ENCODE measurements around the gene MAGI2. TPM values are rescaled to one million over a fixed set of nuclear protein-coding genes. Genes with fewer than 3 reads are reported as not detected.

MAGI2 gene
- total RNA-seq, 1 donor from 2014 or later: 11.4 TPM

GRCh38 chr7:79257959-79258358 is 195.5 kb downstream of the MAGI2 start:
- no peaks in the 10 kb centered on the region for H3K9me3 Mint-ChIP-seq (ENCODE audit: low read depth)
- no peaks in the 10 kb centered on the region for H3K4me1 Mint-ChIP-seq (ENCODE audit: low read depth)

DNA sequence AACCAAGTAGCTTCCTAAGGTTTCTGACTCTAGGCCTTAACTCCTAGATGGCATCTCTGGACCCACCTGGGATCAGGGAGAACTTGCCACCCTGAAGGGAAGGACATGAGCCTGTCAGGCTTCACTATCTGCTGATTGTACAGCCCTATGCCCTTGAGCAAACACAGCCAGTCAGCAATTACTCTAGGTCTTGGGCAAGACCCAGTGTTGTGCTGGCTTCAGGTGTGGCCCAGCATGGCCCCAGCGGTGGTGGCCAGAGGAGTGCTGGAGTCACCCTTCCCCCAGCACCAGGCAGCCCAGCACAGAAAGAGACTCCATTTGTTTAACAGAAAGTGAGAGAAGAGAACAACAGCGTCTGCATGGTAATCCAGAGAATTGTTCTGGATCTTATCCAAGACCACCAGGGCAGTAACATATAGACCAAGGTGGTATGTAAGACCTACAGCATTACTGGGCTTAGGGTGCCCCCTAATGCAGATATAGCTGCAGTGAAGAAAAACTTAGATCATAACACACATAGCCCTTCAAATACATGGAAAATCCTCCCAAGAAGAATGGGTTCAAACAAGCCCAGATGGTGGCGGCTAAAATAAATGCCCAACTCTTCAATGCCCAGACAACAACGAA is 207.7 kb downstream of the MAGI2 start:
- no peak overlapping the region for H3K27ac Mint-ChIP-seq
- H3K27me3 Mint-ChIP-seq: no peaks in the 10 kb centered on the region
- TF ChIP-seq, protein P1, sequence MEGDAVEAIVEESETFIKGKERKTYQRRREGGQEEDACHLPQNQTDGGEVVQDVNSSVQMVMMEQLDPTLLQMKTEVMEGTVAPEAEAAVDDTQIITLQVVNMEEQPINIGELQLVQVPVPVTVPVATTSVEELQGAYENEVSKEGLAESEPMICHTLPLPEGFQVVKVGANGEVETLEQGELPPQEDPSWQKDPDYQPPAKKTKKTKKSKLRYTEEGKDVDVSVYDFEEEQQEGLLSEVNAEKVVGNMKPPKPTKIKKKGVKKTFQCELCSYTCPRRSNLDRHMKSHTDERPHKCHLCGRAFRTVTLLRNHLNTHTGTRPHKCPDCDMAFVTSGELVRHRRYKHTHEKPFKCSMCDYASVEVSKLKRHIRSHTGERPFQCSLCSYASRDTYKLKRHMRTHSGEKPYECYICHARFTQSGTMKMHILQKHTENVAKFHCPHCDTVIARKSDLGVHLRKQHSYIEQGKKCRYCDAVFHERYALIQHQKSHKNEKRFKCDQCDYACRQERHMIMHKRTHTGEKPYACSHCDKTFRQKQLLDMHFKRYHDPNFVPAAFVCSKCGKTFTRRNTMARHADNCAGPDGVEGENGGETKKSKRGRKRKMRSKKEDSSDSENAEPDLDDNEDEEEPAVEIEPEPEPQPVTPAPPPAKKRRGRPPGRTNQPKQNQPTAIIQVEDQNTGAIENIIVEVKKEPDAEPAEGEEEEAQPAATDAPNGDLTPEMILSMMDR (IDR thresholded peaks at IDR 0.05; ENCODE audit: unreplicated experiment): no peak
- H3K4me3 Mint-ChIP-seq (ENCODE audit: low read depth): no peak overlapping the region
- no peak for DNase-seq (ENCODE audit: low spot score, unreplicated experiment)
- H3K4me1 Mint-ChIP-seq (ENCODE audit: low read depth): no peaks in the 10 kb centered on the region
- H3K9me3 Mint-ChIP-seq (ENCODE audit: low read depth): no peaks in the 10 kb centered on the region
- H3K36me3 Mint-ChIP-seq (ENCODE audit: insufficient read depth): no peaks in the 10 kb centered on the region

More at GRCh38 chr7:79257959-79258358, 195.5 kb downstream of the MAGI2 start:
- no peak for DNase-seq (ENCODE audit: low spot score, unreplicated experiment)
- Mint-ChIP-seq H3K4me3 (ENCODE audit: low read depth) (no peak overlapping the region), H3K27ac (no peak overlapping the region), H3K27me3 (no peaks in the 10 kb centered on the region), H3K36me3 (ENCODE audit: insufficient read depth) (no peaks in the 10 kb centered on the region)
- TF ChIP-seq, protein P1 (IDR thresholded peaks at IDR 0.05; ENCODE audit: unreplicated experiment): no peak

GRCh38 chr7:79244482-79244881 is 209.0 kb downstream of the MAGI2 start:
- TF ChIP-seq, protein P1 (IDR thresholded peaks at IDR 0.05; ENCODE audit: unreplicated experiment): no peak
- Mint-ChIP-seq H3K36me3 (ENCODE audit: insufficient read depth) (no peaks in the 10 kb centered on the region), H3K27me3 (no peaks in the 10 kb centered on the region), H3K4me1 (ENCODE audit: low read depth) (no peaks in the 10 kb centered on the region), H3K4me3 (ENCODE audit: low read depth) (no peak overlapping the region), H3K27ac (no peak overlapping the region), H3K9me3 (ENCODE audit: low read depth) (no peaks in the 10 kb centered on the region)
- DNase-seq (ENCODE audit: low spot score, unreplicated experiment): no peak

DNA sequence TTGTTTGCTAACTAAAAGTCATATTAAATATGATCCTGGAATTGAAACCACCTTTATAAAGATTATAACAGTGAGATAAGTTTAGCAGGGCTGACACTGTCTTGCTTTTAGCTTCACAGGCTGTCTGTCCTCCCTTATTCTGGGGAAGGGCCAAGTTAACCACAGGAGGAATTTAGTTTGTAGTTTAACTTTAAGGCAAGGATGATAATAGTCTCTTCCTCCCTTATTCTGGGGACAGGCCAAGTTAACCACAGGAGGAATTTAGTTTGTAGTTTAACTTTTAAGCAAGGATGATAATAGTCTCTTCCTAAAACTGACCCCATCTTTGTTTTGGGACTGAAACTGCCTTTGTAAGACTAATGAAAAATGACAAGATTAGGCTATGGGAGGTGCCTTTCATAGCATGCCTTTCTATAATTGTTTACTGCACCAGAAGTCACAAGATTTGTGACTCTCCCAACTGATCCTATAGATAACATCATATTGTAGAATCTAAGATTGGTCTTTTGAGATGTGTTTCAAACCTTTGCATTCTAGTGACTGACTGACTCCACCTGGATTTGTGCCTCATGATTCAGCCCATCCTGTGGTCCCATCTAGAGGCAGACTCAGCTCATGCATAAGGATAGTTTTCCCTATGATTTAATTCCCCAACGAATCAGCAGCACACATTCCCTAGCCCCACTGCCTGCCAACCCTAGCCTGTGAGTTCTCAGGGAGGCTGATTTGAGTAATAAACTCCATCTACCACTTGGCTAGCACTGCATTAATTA is 212.0 kb downstream of the MAGI2 start:
- Mint-ChIP-seq H3K27me3 (no peaks in the 10 kb centered on the region), H3K27ac (peak overlapping the region; percentile 4), H3K36me3 (ENCODE audit: insufficient read depth) (no peaks in the 10 kb centered on the region), H3K9me3 (ENCODE audit: low read depth) (no peaks in the 10 kb centered on the region), H3K4me3 (ENCODE audit: low read depth) (no peak overlapping the region), H3K4me1 (ENCODE audit: low read depth) (no peaks in the 10 kb centered on the region)
- no peak for DNase-seq (ENCODE audit: low spot score, unreplicated experiment)
- TF ChIP-seq, protein P1 (IDR thresholded peaks at IDR 0.05; ENCODE audit: unreplicated experiment): no peak

DNA sequence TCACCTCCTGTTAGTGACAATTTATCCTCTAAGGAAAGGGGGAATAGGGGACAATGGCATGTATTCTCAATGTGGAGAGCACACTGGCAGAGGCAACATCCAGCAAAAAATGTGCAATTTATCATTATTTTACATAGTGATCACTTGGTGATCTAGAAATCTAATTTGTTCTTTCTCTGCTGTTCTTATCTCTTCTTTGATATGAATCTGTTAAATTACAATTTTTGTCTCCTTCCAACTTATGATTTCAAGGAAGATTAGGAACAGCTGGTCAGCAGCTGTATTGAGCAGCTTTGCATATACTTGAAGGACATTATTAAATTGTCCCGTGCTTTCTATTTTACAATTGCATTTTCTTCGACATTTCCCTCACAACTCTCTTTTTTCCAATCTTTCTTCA is 213.1 kb downstream of the MAGI2 start:
- Mint-ChIP-seq H3K27ac (no peak overlapping the region), H3K36me3 (ENCODE audit: insufficient read depth) (no peaks in the 10 kb centered on the region), H3K4me3 (ENCODE audit: low read depth) (no peak overlapping the region), H3K27me3 (no peaks in the 10 kb centered on the region), H3K4me1 (ENCODE audit: low read depth) (no peaks in the 10 kb centered on the region), H3K9me3 (ENCODE audit: low read depth) (peaks cover 8% of the 10 kb centered on the region)
- TF ChIP-seq, protein P1 (IDR thresholded peaks at IDR 0.05; ENCODE audit: unreplicated experiment): no peak
- no peak for DNase-seq (ENCODE audit: low spot score, unreplicated experiment)
